Esophagus muscularis mucosa (tissue), 4 donors: ENCODE results near the gene PPP6R1. TPM values are rescaled to one million over a fixed set of nuclear protein-coding genes. Genes with fewer than 3 reads are reported as not detected.

ENCODE experiments used
- DNase-seq: peaks from one replicate; pipeline ENCODE4 v3.0.0-alpha.2; 2017; ENCODE audit errors: extremely low spot score
- H3K27ac ChIP-seq, 4 donors: fragments of 200-600 bp; sonication (generic); replicated peaks in 1 of 4; 1 replicate in 3 of 4; 2 replicates in 1 of 4; pipeline ENCODE4 v1.5.1; 2016 to 2019; ENCODE audit warnings: mild to moderate bottlenecking in 1 of 4
- H3K27me3 ChIP-seq, 4 donors: fragments of 200-600 bp; sonication (generic); one replicate each; pipeline versions ENCODE4 v1.5.1 to v1.6.0; 2016 to 2019
- H3K36me3 ChIP-seq, 4 donors: fragments of 200-600 bp; sonication (generic); one replicate each; pipeline ENCODE4 v1.5.1; 2016 to 2019
- H3K4me1 ChIP-seq, 4 donors: fragments of 200-600 bp; sonication (generic); one replicate each; pipeline ENCODE4 v1.5.1; 2016 to 2019
- H3K4me3 ChIP-seq, 4 donors: fragments of 200-600 bp; sonication (generic); 1 replicate in 2 of 4; 2 replicates in 2 of 4; pipeline ENCODE4 v1.5.1; 2016 to 2019; ENCODE audit warnings: mild to moderate bottlenecking in 4 of 4, moderate library complexity in 1 of 4
- H3K9me3 ChIP-seq, 4 donors: fragments of 200-600 bp; sonication (generic); 1 replicate in 3 of 4; 2 replicates in 1 of 4; pipeline ENCODE4 v1.5.1; 2016 to 2019
- EP300 ChIP-seq: sonication (generic); formaldehyde crosslinking; IDR thresholded peaks from one replicate; pipeline ENCODE4 v1.6.1; 2017; ENCODE audit warnings: antibody characterized with exemption
- POLR2A ChIP-seq: fragments of 450-650 bp; IDR thresholded peaks from one replicate; pipeline ENCODE4 v1.6.1; 2017; ENCODE audit warnings: antibody characterized with exemption, moderate library complexity, mild to moderate bottlenecking, low read depth
- POLR2AphosphoS5 ChIP-seq, 2 donors: sonication (generic); formaldehyde crosslinking; IDR thresholded peaks; one replicate each; pipeline ENCODE4 v1.6.1; 2017; ENCODE audit warnings: antibody characterized with exemption in 2 of 2
- WGBS: methylation state at CpG from one replicate; pipeline ENCODE4 v1.1.5; 2018; 5-methylcytosine and 5-hydroxymethylcytosine counted together
- intact Hi-C: fragments of 100-400 bp; cut with DNase I; formaldehyde crosslinking; loops from one replicate; pipeline ENCODE4 v1.15.1; 2023
- total RNA-seq, 4 donors: library from RNA; depleted of rRNA; stranded (reverse); fragments of >200 nt; gene quantifications; one replicate each; pipeline versions ENCODE4 v1.1.0 to v1.2.1, GENCODE V29; 2016
- TF ChIP-seq, protein P1 (sequence below), 3 experiments: fragments of 200-600 bp in 2 of 3; fragments of 450-650 bp in 1 of 3; sonication (generic) in 2 of 3; IDR thresholded peaks; one replicate each; pipeline ENCODE4 v1.5.1; 2017 to 2019; ENCODE audit warnings: antibody characterized with exemption in 3 of 3, mild to moderate bottlenecking in 2 of 3, moderate library complexity in 1 of 3

PPP6R1 gene
- total RNA-seq, 4 donors from 2014 or later, result 37.4 to 75.5 (median 45.6) TPM

DNA sequence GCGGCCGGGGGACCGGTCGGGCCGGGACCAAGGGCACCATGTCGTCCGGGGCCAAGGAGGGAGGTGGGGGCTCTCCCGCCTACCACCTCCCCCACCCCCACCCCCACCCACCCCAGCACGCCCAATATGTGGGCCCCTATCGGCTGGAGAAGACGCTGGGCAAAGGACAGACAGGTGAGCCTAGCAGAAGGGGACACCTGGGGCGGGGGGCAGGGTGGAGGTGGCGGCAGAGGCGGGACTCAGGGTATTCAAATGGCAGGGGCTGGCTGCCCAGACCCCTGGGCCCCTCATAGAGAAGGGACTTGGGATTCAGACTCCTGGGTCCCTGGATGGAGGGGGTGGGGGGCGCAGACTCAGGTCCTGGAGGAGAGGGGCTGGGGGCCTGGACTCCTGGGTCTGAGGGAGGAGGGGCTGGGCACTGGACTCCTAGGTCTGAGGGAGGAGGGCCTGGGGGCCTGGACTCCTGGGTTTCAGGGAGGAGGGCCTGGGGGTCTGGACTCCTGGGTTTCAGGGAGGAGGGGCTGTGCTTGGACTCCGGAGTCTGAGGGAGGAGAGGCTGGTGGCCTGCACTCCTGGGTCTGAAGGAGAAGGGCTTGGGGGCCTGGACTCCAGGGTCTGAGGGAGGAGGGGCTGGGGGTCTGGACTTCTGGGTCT lies 25.7 kb upstream of the PPP6R1 start:
- no peak for DNase-seq

DNA sequence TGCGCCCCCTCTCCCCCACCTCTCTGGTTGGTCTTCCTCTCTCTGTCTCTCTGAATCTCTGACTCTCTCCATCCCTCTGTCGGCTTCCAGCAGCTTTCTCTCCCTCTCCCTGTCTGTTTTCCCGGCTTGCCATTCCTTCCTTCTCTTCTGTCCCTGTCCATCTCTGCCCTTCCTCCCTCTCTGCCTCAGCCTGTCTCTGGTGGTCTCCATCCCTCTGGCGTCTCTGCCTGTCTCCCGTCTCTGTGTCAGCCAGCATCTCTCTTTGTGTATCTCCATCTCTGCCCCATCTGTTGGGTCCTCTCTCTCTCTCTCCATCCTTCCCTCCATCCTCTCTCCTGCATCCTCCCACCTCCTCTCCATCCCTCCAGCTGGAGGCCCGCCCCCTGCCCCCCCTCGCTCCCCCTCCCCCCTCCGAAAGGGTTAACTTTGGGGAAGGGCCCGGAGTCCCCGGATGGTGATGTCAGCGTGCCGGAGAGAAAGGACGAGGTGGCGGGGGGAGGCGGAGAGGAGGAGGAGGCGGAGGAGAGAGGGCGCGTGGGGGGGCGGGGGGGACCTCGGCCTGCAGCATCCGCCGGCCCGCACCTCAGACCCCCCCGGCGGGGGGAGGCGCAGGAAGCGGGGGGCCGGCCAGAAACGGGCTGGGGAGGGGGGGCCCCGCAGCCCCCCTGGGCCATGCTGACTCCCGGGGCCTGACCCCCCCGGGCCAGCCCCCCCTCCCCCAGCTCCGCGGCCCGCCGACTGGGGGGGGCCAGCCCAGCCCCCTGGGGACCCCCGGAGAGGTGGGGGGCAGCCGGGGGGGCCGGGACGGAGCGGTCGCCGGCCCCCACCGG lies 24.9 kb upstream of the PPP6R1 start, which contains the start of gene BRSK1:
BRSK1 (plus strand) TSS at position 450 of the 830 bp plus-strand sequence. CDS start 446 bp downstream, outside the sequence.
- peaks cover 0 to 7% (median 0%) of the 10 kb centered on the region in 4 donors for H3K27me3 ChIP-seq
- peaks cover 0 to 18% (median 5%) of the 10 kb centered on the region in 4 donors for H3K36me3 ChIP-seq
- TF ChIP-seq, protein P1, sequence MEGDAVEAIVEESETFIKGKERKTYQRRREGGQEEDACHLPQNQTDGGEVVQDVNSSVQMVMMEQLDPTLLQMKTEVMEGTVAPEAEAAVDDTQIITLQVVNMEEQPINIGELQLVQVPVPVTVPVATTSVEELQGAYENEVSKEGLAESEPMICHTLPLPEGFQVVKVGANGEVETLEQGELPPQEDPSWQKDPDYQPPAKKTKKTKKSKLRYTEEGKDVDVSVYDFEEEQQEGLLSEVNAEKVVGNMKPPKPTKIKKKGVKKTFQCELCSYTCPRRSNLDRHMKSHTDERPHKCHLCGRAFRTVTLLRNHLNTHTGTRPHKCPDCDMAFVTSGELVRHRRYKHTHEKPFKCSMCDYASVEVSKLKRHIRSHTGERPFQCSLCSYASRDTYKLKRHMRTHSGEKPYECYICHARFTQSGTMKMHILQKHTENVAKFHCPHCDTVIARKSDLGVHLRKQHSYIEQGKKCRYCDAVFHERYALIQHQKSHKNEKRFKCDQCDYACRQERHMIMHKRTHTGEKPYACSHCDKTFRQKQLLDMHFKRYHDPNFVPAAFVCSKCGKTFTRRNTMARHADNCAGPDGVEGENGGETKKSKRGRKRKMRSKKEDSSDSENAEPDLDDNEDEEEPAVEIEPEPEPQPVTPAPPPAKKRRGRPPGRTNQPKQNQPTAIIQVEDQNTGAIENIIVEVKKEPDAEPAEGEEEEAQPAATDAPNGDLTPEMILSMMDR (IDR thresholded peaks at IDR 0.05), result no peak
- no peak for TF ChIP-seq EP300
- no peak for TF ChIP-seq POLR2A
- TF ChIP-seq POLR2AphosphoS5 (IDR thresholded peaks at IDR 0.05), result no peak
- H3K9me3 ChIP-seq, result no peaks in the 10 kb centered on the region
- DNase-seq, result no peak
- peak within 1 kb of the TSS; percentile 91 to 95 (median 92) for H3K27ac ChIP-seq
- intact Hi-C loops, result no loop called here
- 15% methylated on average over 10 of the region's 44 CpGs for WGBS
- H3K4me3 ChIP-seq, result peak within 1 kb of the TSS; percentile 73 to 82 (median 76)
- H3K4me1 ChIP-seq, result peaks cover 18 to 54% (median 50%) of the 10 kb centered on the region in 4 donors

More for the DNA sequence above, 25.7 kb upstream of the PPP6R1 start:
- intact Hi-C loops, result no loop called here
- Histone ChIP-seq H3K4me1 (peaks cover 10 to 46% (median 43%) of the 10 kb centered on the region in 4 donors), H3K27me3 (peaks cover 0 to 7% (median 0%) of the 10 kb centered on the region in 4 donors), H3K27ac (peak overlapping the region; percentile 91 to 95 (median 92)), H3K36me3 (peaks cover 0 to 26% (median 9%) of the 10 kb centered on the region in 4 donors), H3K4me3 (peak overlapping the region; percentile 73 to 82 (median 76)), H3K9me3 (no peaks in the 10 kb centered on the region)
- 18% methylated on average over 14 of the region's 16 CpGs for WGBS
- TF ChIP-seq POLR2AphosphoS5 (IDR thresholded peaks at IDR 0.05) (no peak), EP300 (no peak), POLR2A (no peak)
- TF ChIP-seq, protein P1 (IDR thresholded peaks at IDR 0.05), result no peak

DNA sequence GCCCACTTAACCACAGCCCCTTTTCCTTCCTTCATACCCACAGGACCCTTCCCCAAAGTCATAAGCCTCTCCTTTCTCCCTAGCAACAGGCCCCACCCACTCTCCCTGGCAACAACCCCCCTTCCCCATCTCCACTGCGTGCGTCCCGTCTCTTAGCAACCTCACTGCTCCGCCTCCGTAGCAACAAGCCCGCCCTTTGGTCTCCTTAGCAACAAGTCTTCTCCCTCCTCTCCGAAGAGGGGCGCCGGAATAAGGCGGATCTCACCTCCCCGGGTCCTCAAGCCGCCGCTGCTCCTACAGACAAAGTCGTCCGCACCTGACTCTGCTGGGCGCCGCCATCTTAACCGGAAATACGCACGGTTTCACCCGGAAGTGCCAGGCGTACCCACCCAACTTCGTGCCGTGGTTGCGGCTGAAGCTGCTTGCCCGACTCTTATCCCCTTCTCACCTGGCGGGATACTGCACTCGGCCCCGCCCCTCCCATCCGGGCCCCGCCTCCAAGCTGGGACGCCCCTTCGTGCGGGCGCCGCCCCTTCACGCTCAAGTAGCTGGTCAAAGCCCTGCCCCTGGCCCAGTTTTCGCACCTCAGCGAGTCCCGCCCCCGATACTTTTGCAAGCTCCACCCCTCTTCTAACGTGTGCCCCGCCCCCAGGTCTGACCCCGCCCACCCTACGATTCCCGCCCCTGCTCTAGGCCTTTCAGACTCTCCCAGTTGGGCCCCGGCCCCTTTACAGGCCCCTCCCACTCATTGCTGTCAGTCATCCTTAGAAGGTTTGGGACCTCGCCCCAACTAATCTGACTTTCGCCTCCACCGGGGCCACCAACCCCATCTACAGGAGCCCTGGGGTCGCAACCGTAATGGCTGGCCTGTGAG lies 21.2 kb upstream of the PPP6R1 start, which contains the start of gene HSPBP1:
HSPBP1 (minus strand) TSS at position 341 of the 874 bp plus-strand sequence. CDS start 502 bp downstream, outside the sequence.
- Histone ChIP-seq H3K9me3 (no peaks in the 10 kb centered on the region), H3K4me1 (peaks cover 13 to 50% (median 43%) of the 10 kb centered on the region in 4 donors), H3K27me3 (peaks cover 0 to 7% (median 0%) of the 10 kb centered on the region in 4 donors), H3K36me3 (peaks cover 10 to 36% (median 21%) of the 10 kb centered on the region in 4 donors), H3K4me3 (peak within 1 kb of the TSS; percentile 71 to 83 (median 77)), H3K27ac (peak within 1 kb of the TSS; percentile 77 to 87 (median 80))
- TF ChIP-seq, protein P1 (IDR thresholded peaks at IDR 0.05), result peak in 1 of 3 experiments; percentile 9
- TF ChIP-seq EP300 (no peak), POLR2A (no peak), POLR2AphosphoS5 (IDR thresholded peaks at IDR 0.05) (peak; percentile 75 to 86)
- intact Hi-C loops, result loop anchor here (2.0 kb wide), 1 partner anchor 15 kb away; no protein-coding TSS in a partner anchor
- peak; percentile 98 for DNase-seq
- WGBS, result 4% methylated on average over 31 of the region's 52 CpGs

DNA sequence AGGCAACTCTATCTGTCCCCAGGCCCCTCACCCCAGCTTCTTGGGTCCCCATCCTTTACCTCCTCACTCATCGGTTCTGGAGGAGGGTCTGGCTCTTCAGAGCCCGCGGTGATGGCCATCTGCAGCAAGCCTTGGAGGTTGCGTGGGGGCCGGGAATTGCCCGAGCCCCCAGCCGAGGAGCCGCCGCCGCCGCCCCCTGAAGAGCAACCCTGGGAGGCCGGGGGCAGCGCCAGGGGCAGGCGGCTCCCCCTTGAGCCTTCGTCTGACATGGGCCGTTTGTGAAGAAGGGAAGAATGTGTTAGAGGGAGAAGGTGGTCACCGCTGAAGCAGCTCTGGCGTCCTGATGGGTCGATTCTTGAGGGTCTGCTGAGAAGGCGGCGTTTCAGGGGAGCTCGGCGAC lies 20.5 kb upstream of the PPP6R1 start:
- Histone ChIP-seq H3K4me1 (peaks cover 8 to 44% (median 37%) of the 10 kb centered on the region in 4 donors), H3K9me3 (no peaks in the 10 kb centered on the region), H3K27ac (peak overlapping the region; percentile 77 to 87 (median 80)), H3K4me3 (peak overlapping the region; percentile 71 to 83 (median 77)), H3K27me3 (peaks cover 0 to 6% (median 0%) of the 10 kb centered on the region in 4 donors), H3K36me3 (peaks cover 12 to 42% (median 26%) of the 10 kb centered on the region in 4 donors)
- 8% methylated on average over 23 of the region's 23 CpGs for WGBS
- DNase-seq, result no peak
- no peak for TF ChIP-seq POLR2A
- TF ChIP-seq, protein P1 (IDR thresholded peaks at IDR 0.05), result no peak
- no peak for TF ChIP-seq POLR2AphosphoS5 (IDR thresholded peaks at IDR 0.05)
- intact Hi-C loops, result loop anchor here (2.0 kb wide), 1 partner anchor 15 kb away; no protein-coding TSS in a partner anchor
